IMR-90 (cell line): ENCODE results near the gene NOXRED1. TPM values are rescaled to one million over a fixed set of nuclear protein-coding genes. Genes with fewer than 3 reads are reported as not detected.

ENCODE experiments used
- ATAC-seq: fragments of 200-7000 bp; cut with Tn5 transposase; 2 replicates; pipeline ENCODE4 v1.9.1; 2020; ENCODE audit warnings: low read depth, mild to moderate bottlenecking, moderate library complexity
- BruUV-seq: library from RNA; stranded (reverse); fragments of 400-500 nt; replicated peaks from 2 replicates; lab custom pipeline; 2021; lab: Mats Ljungman, UMichigan
- CTCF ChIA-PET: fragments of 300-600 bp; formaldehyde crosslinking; extraction: SDS; loops from one replicate; lab custom pipeline; 2021; ENCODE audit warnings: antibody characterized with exemption; lab: Yijun Ruan, JAX
- POLR2A ChIA-PET: fragments of 300-600 bp; sonication (Branson Sonifier 250); formaldehyde crosslinking; loops from one replicate; lab custom pipeline; 2022; ENCODE audit warnings: antibody characterized with exemption; ENCODE audit not compliant: unreplicated experiment; lab: Charles Lee
- DNase-seq: peaks from one replicate; pipeline ENCODE4 v3.0.0; 2013
- H2AFZ ChIP-seq: replicated peaks from 2 replicates; pipeline ENCODE3; 2013; ENCODE audit warnings: low read length, mild to moderate bottlenecking; ENCODE audit not compliant: poor library complexity
- H2AK5ac ChIP-seq: 2 replicates; pipeline ENCODE4 v1.6.1; 2013; ENCODE audit warnings: low read depth, low read length, inconsistent platforms
- H2AK9ac ChIP-seq: replicated peaks from 2 replicates; pipeline ENCODE3; 2013; ENCODE audit warnings: mild to moderate bottlenecking, low read depth, low read length, moderate library complexity; ENCODE audit not compliant: poor library complexity
- H2BK120ac ChIP-seq: 2 replicates; pipeline ENCODE4 v1.6.1; 2013; ENCODE audit warnings: low read depth, low read length, inconsistent platforms
- H2BK15ac ChIP-seq: 3 replicates; pipeline ENCODE4 v1.6.1; 2013; ENCODE audit warnings: low read depth, low read length, inconsistent platforms
- H2BK20ac ChIP-seq: 2 replicates; pipeline ENCODE4 v1.6.1; 2013; ENCODE audit warnings: low read depth, mild to moderate bottlenecking, inconsistent platforms, low read length, moderate library complexity
- H2BK5ac ChIP-seq: 2 replicates; pipeline ENCODE4 v1.6.1; 2013; ENCODE audit warnings: mild to moderate bottlenecking, low read depth, low read length, inconsistent platforms; ENCODE audit not compliant: poor library complexity, severe bottlenecking
- H3K14ac ChIP-seq: replicated peaks from 2 replicates; pipeline ENCODE4 v1.6.1; 2013; ENCODE audit warnings: low read depth, low read length, inconsistent platforms
- H3K18ac ChIP-seq: 2 replicates; pipeline ENCODE4 v1.6.1; 2013; ENCODE audit warnings: low read depth, low read length, control low read depth
- H3K23ac ChIP-seq: 2 replicates; pipeline ENCODE4 v1.6.1; 2013; ENCODE audit warnings: low read depth, low read length, inconsistent platforms
- H3K27ac ChIP-seq: 2 replicates; pipeline ENCODE4 v1.5.1; 2013; ENCODE audit warnings: mild to moderate bottlenecking, control low read depth, low read length; ENCODE audit not compliant: insufficient read depth
- H3K27me3 ChIP-seq: 2 replicates; pipeline ENCODE4 v1.6.1; 2013; ENCODE audit warnings: low read length; ENCODE audit not compliant: control insufficient read depth, insufficient read depth
- H3K36me3 ChIP-seq: 2 replicates; pipeline ENCODE4 v1.6.1; 2013; ENCODE audit warnings: low read length, mixed read lengths; ENCODE audit not compliant: control insufficient read depth, insufficient read depth
- H3K4ac ChIP-seq: 2 replicates; pipeline ENCODE4 v1.6.1; 2013; ENCODE audit warnings: low read depth, low read length, inconsistent platforms
- H3K4me1 ChIP-seq: 2 replicates; pipeline ENCODE4 v1.6.1; 2013; ENCODE audit warnings: low read length, mixed read lengths; ENCODE audit not compliant: control insufficient read depth, insufficient read depth
- H3K4me2 ChIP-seq: 2 replicates; pipeline ENCODE4 v1.6.1; 2013; ENCODE audit warnings: low read depth, mild to moderate bottlenecking, control low read depth, low read length, moderate library complexity
- H3K4me3 ChIP-seq: 2 replicates; pipeline ENCODE4 v1.5.1; 2013; ENCODE audit warnings: low read depth, mild to moderate bottlenecking, control low read depth, low read length, moderate library complexity; ENCODE audit not compliant: insufficient read depth
- H3K56ac ChIP-seq: 2 replicates; pipeline ENCODE4 v1.6.1; 2013; ENCODE audit warnings: low read length, inconsistent platforms; ENCODE audit not compliant: insufficient read depth; ENCODE audit errors: extremely low read depth
- H3K79me1 ChIP-seq, 2 experiments: 2 replicates each; pipeline ENCODE4 v1.6.1; 2013; ENCODE audit warnings: low read length in 2 of 2, inconsistent platforms in 1 of 2, low read depth in 1 of 2
- H3K9ac ChIP-seq: 2 replicates; pipeline ENCODE4 v1.6.1; 2013; ENCODE audit warnings: low read depth, low read length, control low read depth
- H3K9me1 ChIP-seq: 2 replicates; pipeline ENCODE4 v1.6.1; 2013; ENCODE audit warnings: low read length, inconsistent platforms; ENCODE audit not compliant: insufficient read depth
- H3K9me3 ChIP-seq: 2 replicates; pipeline ENCODE4 v1.6.1; 2013; ENCODE audit warnings: low read length; ENCODE audit not compliant: control insufficient read depth, insufficient read depth
- H4K20me1 ChIP-seq: 2 replicates; pipeline ENCODE4 v1.6.1; 2013; ENCODE audit warnings: low read length, inconsistent platforms; ENCODE audit not compliant: insufficient read depth
- H4K5ac ChIP-seq: 2 replicates; pipeline ENCODE4 v1.6.1; 2013; ENCODE audit warnings: mild to moderate bottlenecking, low read depth, low read length, control low read depth
- H4K8ac ChIP-seq, 2 experiments: 2 replicates each; pipeline ENCODE4 v1.6.1; 2013; ENCODE audit warnings: low read depth in 2 of 2, low read length in 2 of 2, control low read depth in 1 of 2, inconsistent platforms in 1 of 2
- H4K91ac ChIP-seq: 2 replicates; pipeline ENCODE4 v1.6.1; 2013; ENCODE audit warnings: low read depth, low read length, inconsistent platforms; ENCODE audit not compliant: insufficient read depth
- BHLHE40 ChIP-seq: fragments of 150-350 bp; IDR thresholded peaks from 2 replicates; pipeline ENCODE4 v1.6.1; 2016; ENCODE audit warnings: mild to moderate bottlenecking, low read depth, low read length
- CEBPB ChIP-seq: IDR thresholded peaks from 2 replicates; pipeline ENCODE4 v1.6.1; 2012; ENCODE audit warnings: low read depth, low read length, improper control_type of control experiment
- CTCF ChIP-seq: conservative IDR thresholded peaks from 2 replicates; pipeline ENCODE4 v1.5.1; 2012; ENCODE audit warnings: mild to moderate bottlenecking, low read depth, low read length, improper control_type of control experiment
- ELK1 ChIP-seq: fragments of 150-350 bp; IDR thresholded peaks from 2 replicates; pipeline ENCODE4 v1.6.1; 2016; ENCODE audit warnings: low read depth, mild to moderate bottlenecking, low read length, moderate library complexity, borderline replicate concordance
- FOS ChIP-seq: fragments of 150-350 bp; IDR thresholded peaks from 2 replicates; pipeline ENCODE4 v1.6.1; 2016; ENCODE audit warnings: low read depth, low read length
- MAFK ChIP-seq: IDR thresholded peaks from 2 replicates; pipeline ENCODE4 v1.6.1; 2012; ENCODE audit warnings: low read depth, low read length, improper control_type of control experiment
- MAZ ChIP-seq: IDR thresholded peaks from 2 replicates; pipeline ENCODE4 v1.6.1; 2012; ENCODE audit warnings: low read depth, mild to moderate bottlenecking, low read length, improper control_type of control experiment, moderate library complexity, borderline replicate concordance
- MXI1 ChIP-seq: IDR thresholded peaks from 2 replicates; pipeline ENCODE4 v1.6.1; 2012; ENCODE audit warnings: low read depth, mild to moderate bottlenecking, low read length, moderate library complexity, borderline replicate concordance
- NFE2L2 ChIP-seq: fragments of 150-350 bp; IDR thresholded peaks from 2 replicates; pipeline ENCODE4 v1.6.1; 2016; ENCODE audit warnings: low read depth, mild to moderate bottlenecking, low read length
- POLR2A ChIP-seq: IDR thresholded peaks from 2 replicates; pipeline ENCODE4 v1.6.1; 2012; ENCODE audit warnings: mild to moderate bottlenecking, low read depth, low read length
- RAD21 ChIP-seq: IDR thresholded peaks from 2 replicates; pipeline ENCODE4 v1.6.1; 2012; ENCODE audit warnings: low read length, improper control_type of control experiment
- RCOR1 ChIP-seq: IDR thresholded peaks from 2 replicates; pipeline ENCODE4 v1.6.1; 2012; ENCODE audit warnings: mild to moderate bottlenecking, low read length, improper control_type of control experiment; ENCODE audit not compliant: insufficient replicate concordance
- RFX5 ChIP-seq: IDR thresholded peaks from 2 replicates; pipeline ENCODE4 v1.8.0; 2012; ENCODE audit warnings: low read depth, mild to moderate bottlenecking, low read length, moderate library complexity
- SMC3 ChIP-seq: fragments of 150-350 bp; IDR thresholded peaks from 2 replicates; pipeline ENCODE4 v1.6.1; 2016; ENCODE audit warnings: low read depth, mild to moderate bottlenecking, antibody characterized with exemption, low read length, moderate library complexity
- USF2 ChIP-seq: fragments of 150-350 bp; IDR thresholded peaks from 2 replicates; pipeline ENCODE4 v1.6.1; 2017; ENCODE audit warnings: mild to moderate bottlenecking, antibody characterized with exemption, low read length, low read depth
- WGBS, 2 experiments: methylation state at CpG; one replicate each; pipeline versions ENCODE4 v1.1.5 to v1.1.7; 2013; ENCODE audit warnings: missing lambda C conversion rate in 2 of 2; ENCODE audit not compliant: insufficient read length in 1 of 2; ENCODE audit errors: extremely low coverage in 2 of 2; 5-methylcytosine and 5-hydroxymethylcytosine counted together
- dilution Hi-C: fragments of 300-500 bp; cut with HindIII; formaldehyde crosslinking; loops from one replicate; pipeline ENCODE4 v1.14.3; 2018; ENCODE audit warnings: low sequenced_read_pairs; ENCODE audit not compliant: unreplicated experiment
- in situ Hi-C: fragments of 300-500 bp; cut with MboI; formaldehyde crosslinking; loops from 3 replicates; pipeline ENCODE4 v1.14.3; 2019; ENCODE audit warnings: low sequenced_read_pairs, inconsistent platforms, mixed read lengths
- intact Hi-C: fragments of 100-400 bp; cut with micrococcal nuclease; formaldehyde crosslinking; loops from 2 replicates; pipeline ENCODE4 v1.10.0; 2022
- polyA plus RNA-seq, 3 experiments: library from polyadenylated mRNA; depleted of rRNA; stranded (reverse); fragments of >200 nt; gene quantifications; 2 replicates each; pipeline ENCODE4 v1.2.3, GENCODE V29; 2012; ENCODE audit warnings: low replicate concordance in 1 of 3
- total RNA-seq: library from RNA; depleted of rRNA; stranded (reverse); fragments of >200 nt; gene quantifications from 2 replicates; pipeline ENCODE4 v1.2.3, GENCODE V29; 2012

Gene NOXRED1
- total and polyA plus RNA-seq, 2 of the 4 experiments (the other 2 are of a cell fraction), result under 0.01 to 0.14 TPM

GRCh38 chr14:77390188-77390587 is 33.1 kb downstream of the NOXRED1 start:
- H3K14ac ChIP-seq, result no peak overlapping the region
- dilution Hi-C loops, result no loop called here
- H2AK5ac ChIP-seq, result no peak overlapping the region
- POLR2A ChIA-PET, result no interaction called here
- H4K91ac ChIP-seq, result no peak overlapping the region
- ATAC-seq (no peak), DNase-seq (no peak)
- H2BK20ac ChIP-seq, result no peak overlapping the region
- no peak overlapping the region for H2AFZ ChIP-seq
- BruUV-seq, result no TSS peak
- no peaks in the 10 kb centered on the region for H3K79me1 ChIP-seq
- H3K56ac ChIP-seq, result no peak overlapping the region
- no peaks in the 10 kb centered on the region for H4K20me1 ChIP-seq
- no peak overlapping the region for H3K9ac ChIP-seq
- H3K27ac ChIP-seq, result no peak overlapping the region
- TF ChIP-seq SMC3, result no peak
- TF ChIP-seq MAFK, result no peak
- no peak for TF ChIP-seq CEBPB
- no peak for TF ChIP-seq RFX5
- no peak for TF ChIP-seq MAZ
- TF ChIP-seq CTCF, result no peak
- TF ChIP-seq FOS, result no peak
- no peak for TF ChIP-seq MXI1
- TF ChIP-seq POLR2A, result no peak
- TF ChIP-seq RAD21, result no peak
- TF ChIP-seq NFE2L2, result no peak
- TF ChIP-seq RCOR1, result no peak
- no peak for TF ChIP-seq BHLHE40
- no peak for TF ChIP-seq ELK1
- TF ChIP-seq USF2, result no peak
- no peak overlapping the region for H2AK9ac ChIP-seq
- no peak overlapping the region for H3K23ac ChIP-seq
- CTCF ChIA-PET, result interaction anchor here (1.0 kb wide), 1 partner anchor 11 kb away, joined by 3 read pairs; no protein-coding TSS in a partner anchor
- H4K8ac ChIP-seq, result no peak overlapping the region
- no peak overlapping the region for H2BK120ac ChIP-seq
- H3K4me3 ChIP-seq, result no peak overlapping the region
- H3K4ac ChIP-seq, result no peak overlapping the region
- intact Hi-C loops, result no loop called here
- no peaks in the 10 kb centered on the region for H3K36me3 ChIP-seq
- H3K9me3 ChIP-seq, result no peaks in the 10 kb centered on the region
- no CpG with 5 or more reads among the region's 4 CpGs for WGBS, 2 experiments
- in situ Hi-C loops, result no loop called here
- no peak overlapping the region for H2BK15ac ChIP-seq
- H3K18ac ChIP-seq, result no peak overlapping the region
- no peaks in the 10 kb centered on the region for H3K4me1 ChIP-seq
- no peak overlapping the region for H4K5ac ChIP-seq
- H3K9me1 ChIP-seq, result no peaks in the 10 kb centered on the region
- no peak overlapping the region for H2BK5ac ChIP-seq
- no peak overlapping the region for H3K4me2 ChIP-seq
- no peaks in the 10 kb centered on the region; the same call in 1 of the 2 replicates for H3K27me3 ChIP-seq
